KG1 (cell line): ENCODE measurements around the gene LRP1B.

Source experiments
- DNase-seq: peaks from one replicate; lab custom pipeline; 2025; lab: John Stamatoyannopoulos, UW

Gene LRP1B

DNA sequence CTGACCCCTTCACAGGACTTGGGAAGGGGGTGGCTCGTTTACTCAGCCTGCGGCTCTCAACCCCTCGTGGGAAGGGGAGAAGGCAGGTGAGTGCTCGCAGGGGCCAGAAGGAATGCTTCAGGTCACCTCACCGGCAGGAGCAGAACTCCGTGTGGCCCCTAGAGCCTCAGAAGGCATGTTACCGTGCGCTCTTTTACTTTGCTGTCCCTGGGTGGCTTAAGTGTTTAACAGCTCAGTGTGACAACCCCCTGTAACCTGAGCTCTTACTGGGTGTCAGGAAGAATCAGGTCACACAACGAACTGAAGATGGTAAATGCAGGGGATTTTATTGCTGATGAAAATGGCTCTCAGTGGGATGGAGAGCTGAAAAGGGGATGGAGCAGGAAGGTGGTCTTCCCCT lies 1235.4 kb downstream of the LRP1B start:
- DNase-seq: no peak

DNA sequence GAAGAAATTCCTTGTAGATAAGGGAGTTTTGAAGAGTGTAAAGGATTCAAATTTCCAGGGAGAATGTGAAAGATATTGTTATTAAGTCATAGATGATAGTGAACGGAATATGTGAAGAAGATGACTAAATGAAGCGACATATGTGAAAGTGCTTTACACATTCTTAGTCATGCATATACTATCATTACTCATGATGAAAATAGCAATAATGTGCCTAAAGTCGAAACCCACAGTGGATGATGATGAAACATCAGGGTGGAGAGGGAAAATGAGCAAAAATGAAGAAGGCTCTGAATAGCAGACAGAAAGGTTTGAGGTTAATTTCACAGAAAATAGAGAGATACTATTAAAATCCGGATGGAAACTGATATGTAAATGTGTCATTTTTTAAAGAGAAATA lies 1237.1 kb downstream of the LRP1B start:
- no peak for DNase-seq

DNA sequence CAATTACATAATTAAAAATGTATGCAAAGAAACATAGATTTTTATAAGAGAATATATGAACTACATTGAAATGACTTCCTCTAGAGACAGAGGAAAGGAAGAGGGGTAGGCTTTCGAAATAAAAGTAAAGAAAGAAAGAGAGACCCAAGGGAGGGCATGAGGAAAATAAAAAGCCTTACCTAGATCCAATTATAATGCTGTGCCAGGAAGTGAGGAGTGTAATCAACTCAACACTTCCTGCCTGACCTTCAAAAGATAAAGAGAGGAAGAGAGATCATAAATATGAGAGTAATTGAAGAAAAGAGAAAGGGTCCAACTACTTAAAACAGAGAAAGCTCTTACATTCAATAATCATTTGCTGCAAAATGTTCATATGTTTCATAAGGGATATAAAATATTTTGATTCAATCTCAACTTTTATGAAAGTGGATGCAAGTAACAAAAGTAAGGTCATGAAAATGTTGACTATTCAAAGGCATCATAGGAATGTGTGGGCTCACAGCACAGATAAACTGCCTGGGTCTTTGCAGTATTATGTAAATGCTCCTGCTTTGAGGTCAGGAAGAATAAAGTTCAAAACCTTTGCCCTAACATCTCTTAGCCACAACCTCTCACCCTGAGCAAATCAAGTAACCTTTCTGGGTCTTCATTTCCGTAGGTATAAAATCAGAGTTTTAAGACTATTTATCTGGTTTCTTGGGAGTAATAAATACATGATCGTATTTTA lies 1237.7 kb downstream of the LRP1B start:
- DNase-seq: no peak

DNA sequence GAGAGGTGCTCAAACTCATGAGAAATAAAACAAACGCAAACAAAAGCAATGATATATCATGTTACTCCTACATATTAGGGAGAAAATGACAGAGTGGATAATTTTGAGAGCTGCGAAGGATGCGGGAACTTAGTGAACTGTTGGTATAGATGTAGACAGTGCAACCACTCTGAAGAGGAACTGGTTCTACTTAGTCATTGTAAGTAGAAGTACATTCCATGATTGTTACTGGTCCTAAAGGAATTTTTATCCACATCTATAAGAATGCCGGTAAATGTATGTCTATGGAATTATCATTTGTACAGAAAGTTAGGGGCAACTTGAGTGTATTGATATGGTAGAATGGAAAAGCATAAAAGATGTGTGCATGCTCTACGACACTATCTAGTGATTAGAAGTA lies 1238.4 kb downstream of the LRP1B start:
- no peak for DNase-seq

DNA sequence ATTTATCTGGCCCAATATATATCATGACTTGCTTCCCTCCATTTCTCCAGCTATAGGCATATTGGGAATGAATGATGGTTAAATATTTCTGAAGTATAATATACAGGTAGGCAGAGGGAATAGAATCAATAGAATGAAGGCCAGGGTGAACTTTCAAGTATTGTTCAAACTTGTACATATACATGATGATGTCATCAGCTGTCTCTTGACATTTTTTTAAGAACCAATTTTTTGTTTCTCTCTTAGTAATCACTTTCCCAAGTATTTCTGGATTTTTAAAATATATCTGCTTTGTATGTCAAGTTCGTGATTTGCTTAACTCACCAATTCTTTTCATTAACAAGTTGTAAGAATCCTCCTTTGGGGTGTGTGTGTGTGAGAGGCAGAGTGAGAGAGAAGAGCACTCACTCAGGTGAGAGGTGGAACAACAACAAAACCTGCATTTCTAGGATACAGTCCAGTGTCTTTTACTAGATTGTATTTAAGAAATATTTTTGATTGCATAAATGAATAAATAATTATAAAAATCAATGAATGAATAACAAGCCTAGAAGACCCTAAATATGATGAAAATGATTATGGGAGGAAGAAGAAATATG lies 1239.1 kb downstream of the LRP1B start:
- no peak for DNase-seq

DNA sequence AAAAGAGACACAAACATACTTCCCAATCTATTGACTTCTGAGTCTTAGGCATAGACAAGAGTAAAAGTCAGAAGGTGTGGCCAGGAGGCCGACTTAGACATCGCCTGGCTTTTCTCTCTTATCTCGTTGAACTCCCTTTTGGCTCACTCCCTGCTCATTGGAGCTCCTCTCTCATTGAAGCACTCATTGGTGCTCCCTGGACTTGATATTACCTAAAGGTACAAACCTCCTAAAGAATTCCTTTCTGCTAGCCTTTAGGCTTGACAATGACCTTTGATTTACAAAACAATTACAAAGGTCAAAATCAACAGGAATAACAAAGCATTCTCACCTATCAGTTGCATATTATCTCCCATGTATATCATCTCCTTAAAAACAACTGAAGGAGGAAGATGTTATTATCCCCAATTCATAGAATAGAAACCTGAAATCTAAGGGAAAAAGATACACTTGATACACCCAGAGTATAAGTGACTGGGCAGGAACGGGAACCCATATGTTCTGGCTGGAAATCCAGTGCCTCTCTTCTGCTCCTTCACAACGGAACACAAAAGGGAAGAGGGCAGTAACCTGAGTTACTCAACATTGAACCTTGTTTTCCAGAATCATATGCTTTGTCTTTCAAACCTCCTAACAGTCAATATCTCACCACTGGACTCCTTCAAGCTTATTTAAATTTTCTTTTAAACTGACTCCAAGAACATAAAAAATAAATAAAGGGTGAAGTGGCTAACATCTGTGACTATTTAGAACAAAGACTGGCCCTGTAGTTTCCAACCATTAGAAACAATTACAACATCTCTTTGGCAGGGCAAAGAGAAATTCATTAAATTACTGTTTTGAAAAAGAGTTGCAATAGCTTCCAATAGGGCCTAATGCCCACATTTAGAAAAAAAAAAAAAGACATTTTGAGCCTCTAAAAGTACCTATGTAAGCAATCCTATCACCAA lies 1247.9 kb downstream of the LRP1B start:
- no peak for DNase-seq

DNA sequence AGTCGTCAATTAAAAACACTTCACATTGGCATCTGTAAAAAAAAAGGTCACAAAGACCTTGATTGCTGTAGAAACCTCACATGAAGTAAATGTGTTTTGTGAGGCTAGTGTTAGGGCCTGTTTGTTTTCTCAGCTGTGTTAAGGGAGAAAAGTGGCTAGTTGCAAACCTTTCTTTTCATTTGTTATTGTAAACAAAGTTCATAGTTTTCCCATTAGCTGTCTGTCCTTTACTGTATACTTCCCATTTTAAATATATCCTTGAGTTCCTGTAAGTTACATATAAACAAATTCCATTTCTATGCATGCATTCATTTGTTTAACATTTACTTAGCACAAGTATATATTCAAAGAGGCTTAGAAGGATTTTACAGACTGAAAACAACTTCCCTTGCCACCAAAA lies 1250.2 kb downstream of the LRP1B start:
- no peak for DNase-seq

DNA sequence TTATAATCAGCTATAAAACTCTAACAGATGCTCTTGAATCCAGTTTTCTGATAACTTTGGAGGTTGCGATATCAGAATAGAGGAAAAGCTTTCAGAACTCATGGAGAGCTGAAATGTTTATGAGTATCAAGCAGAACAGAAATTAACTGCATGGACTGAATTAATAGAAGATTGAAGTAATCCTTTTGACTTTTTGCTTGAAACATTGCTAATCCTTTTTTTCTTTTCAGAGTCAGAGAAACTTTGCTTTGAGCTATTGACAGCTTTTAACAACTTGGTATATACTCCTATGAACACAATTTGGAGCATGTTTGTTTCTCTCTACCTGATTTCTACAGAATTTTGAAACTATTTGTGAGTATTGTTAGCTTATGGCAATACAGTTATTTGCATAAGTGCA lies 1254.8 kb downstream of the LRP1B start:
- DNase-seq: no peak

DNA sequence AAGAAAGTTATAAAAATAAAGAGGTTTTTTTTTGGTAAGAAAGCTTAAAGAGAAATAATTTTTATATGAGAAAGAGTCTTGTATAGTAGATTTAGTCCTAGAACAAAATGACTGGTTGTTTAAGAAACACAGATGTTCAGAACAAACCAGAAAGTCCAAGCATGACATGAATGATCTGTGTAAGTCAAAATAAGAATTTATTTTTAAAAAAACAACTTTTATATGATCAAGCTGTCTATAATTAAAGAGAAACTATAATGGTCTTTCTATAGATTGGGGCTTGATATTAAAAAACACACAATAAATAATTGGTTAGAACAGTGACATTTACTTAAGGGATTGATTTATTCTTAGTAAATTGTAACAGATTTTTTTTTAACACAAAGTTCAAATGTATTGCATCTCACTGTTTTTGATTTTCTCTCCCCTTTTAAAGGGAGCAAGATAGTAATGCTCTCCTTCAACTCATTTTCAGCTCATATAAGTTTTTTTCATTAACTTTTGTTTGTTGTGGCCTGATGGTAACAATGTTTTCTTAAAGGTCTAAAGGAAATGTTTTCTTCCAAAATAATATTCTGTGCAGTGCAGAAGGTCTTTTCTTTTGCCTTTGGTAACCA lies 1256.8 kb downstream of the LRP1B start:
- DNase-seq: no peak

DNA sequence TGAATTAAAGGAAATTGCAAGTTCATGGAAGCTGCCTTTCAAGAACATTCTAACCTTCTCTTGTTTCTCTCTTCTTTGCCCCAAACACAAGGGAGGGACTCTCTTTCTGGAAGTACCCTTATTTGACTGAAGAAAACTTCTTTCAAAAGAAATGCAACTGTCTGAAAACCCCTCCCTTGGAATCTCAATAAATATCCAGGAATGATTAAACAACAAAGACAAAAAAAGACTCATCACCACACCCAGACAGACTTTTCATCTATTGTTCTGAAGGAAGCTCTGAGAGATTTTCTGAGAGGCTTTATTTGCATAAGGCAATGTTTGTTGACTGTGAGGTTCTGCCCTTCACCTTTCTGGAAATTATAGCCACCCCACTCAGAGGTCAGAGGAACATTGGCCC lies 1260.9 kb downstream of the LRP1B start:
- DNase-seq: no peak

DNA sequence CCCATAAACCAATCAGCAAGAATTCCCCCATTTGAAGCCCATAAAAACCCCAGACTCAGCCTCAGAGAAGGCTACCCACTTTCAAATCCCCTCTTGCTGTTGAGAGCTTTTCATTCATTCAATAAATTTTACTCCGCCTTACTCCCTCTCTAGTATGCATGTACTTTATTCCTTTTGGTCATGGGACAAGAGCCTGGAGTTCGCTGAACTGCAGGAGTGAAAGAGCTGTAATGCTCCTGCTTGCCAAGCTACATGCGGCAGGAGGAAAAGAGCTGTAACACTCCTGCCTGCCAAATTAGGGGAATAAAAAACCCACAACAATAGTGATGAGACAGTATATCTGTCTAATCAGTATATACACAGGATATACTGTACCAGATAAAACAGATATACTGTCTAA lies 1261.7 kb downstream of the LRP1B start:
- no peak for DNase-seq

DNA sequence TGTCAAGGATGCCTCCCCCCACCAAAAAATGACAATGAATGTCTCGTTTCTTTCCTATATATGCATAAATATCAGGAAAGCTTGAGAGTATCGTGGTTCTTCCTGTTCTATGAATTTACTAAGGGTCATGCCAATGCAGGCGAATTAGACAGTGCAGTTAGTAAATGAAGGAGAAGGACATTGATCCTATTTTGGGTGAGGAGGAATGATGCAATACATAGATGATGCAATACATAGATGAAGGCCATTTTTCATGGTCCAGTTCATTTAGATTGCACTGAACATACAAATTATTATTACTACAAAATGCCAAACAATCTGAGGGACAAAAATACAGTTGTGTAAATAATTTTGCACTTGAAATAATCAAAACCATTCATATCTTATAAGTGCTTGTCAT lies 1265.0 kb downstream of the LRP1B start:
- no peak for DNase-seq

DNA sequence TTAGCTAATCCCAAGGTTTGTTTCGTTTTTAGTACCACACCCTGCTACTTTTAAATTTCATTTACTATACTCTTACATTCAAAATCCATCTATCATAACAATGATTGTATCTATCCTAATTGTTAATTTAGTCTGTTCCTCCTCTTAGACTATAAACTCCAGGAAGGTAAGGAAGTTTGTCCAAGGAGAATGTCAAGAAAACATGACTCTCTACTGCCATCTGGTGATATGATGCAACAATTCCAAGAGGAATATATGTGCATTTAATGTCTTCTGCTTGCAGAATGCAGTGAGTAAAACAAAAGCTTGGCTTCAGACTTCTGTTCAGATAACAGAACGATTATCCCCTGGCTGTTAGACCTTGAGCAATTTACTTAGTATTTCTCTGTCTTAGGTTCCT lies 1267.1 kb downstream of the LRP1B start:
- DNase-seq: no peak

DNA sequence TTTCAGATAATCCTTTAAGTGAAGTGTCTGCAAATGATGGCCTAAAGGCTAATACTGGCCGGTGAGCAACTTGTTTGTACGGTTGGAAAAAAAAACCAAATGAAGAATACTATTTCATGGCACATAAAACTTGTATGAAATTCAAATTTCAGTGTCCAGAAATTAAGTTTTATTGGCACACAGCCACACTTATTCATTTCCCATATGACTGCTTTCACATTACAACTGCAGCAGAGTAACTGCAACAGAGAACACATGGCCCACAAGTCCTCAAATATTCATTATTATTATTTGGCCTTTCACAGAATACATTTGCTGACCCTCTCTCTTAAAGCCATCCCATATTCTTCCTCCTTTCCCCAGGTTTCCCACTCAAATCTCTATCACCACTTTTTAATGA lies 1268.6 kb downstream of the LRP1B start:
- no peak for DNase-seq

DNA sequence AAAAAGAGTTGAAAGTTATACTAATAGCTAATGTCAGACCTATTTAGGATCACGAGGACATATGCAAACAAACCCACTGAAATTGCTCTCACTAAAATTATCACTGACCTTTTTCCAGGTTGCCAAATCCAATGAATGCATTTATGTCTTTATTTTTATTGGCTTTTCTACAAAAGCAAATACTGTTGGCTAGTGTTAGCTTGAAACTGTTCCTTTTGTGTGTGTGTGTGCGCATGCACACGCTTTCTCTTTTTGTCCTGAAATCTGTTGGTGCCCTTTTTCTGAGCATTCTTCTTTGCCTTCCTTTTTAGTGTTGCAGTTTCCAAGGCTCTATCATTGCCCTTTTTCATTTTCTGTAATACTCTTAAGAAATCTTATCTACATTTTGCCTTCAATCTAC lies 1269.2 kb downstream of the LRP1B start:
- no peak for DNase-seq

DNA sequence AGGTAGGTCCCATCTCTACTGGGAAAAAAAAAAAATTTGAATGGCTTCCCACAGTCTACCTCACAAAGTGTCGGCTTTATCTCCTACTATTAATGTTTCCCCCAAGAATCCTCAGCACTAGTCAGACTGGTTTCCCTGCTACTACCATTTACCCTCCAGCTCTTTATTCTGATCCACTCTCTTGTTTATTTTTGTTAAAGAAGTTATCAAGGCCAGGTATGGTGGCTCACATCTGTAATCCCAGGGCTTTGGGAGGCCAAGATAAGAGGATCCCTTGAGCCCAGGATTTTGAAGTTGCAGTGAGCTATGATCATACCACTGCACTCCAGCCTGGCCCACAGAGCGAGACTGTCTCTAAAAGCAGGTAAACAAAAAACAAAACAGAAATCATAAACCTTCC lies 1275.3 kb downstream of the LRP1B start:
- no peak for DNase-seq

DNA sequence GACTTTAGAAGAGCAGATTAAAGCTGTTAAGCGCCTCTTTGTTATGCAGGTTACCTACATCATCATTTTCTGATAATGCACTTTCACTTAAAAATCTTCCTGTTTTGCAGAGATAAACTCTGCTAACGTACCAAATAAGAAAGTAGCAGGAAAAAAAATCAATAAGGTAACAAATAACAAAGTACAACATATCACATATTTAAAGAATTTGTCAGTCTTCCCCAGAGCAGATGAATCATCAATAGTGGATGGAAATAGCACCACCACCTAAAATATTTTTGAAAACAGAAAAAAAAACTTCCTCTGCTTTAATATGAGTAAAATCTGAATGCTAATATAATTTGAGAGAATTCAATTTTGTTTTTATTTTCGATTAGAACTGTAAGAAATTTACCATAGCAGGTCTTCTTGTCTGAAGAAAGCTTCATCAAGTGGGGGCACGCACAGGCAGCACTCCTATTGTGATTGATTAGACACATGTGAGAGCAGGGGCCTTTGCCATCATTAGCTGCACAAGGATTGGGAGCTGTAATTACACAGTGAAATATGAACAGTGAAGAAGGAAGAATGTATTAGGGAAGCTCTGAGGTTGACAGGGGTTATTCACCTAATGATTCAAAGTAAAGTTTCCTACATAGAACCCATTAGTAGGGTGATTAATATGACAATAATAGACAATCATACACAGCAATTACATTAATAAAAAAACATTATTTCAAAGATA lies 1279.4 kb downstream of the LRP1B start:
- DNase-seq: no peak

DNA sequence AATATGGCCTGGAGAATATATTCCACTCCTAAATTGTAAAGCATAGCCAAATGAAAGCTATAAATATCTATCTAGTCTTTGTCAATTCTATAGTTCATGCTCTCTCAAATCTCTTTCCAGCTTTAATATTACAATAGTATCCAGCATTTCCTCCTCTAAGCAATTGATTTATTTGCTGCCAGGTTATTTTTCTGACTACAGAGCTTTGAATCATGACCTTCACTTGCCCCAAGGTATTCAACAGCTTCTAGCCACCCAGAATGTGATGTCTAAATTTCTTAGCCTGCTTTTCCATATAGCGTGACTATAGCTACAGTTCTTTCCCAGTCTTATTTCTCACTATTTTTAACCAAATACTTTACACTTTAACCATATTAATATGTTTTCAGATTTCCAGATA lies 1287.6 kb downstream of the LRP1B start:
- DNase-seq: no peak

DNA sequence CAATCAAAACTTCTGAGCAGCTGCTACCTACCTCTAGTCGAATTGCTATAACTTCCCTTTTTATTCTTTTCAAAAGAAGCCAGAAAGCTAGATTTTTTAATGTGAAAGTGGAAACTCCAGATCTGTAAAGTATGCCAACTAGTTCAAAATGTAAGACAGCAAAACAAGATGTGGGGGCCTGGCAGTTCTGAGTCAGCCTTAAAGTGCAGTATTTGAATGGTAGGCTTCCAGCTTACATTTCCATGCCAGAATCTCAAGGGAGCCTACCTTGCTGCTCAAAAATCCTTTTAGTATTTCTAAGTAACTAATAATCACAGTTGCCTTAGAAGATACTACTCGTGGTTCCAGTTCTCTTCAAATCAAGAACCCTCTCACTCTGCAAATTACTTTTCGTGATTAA lies 1288.7 kb downstream of the LRP1B start:
- no peak for DNase-seq

DNA sequence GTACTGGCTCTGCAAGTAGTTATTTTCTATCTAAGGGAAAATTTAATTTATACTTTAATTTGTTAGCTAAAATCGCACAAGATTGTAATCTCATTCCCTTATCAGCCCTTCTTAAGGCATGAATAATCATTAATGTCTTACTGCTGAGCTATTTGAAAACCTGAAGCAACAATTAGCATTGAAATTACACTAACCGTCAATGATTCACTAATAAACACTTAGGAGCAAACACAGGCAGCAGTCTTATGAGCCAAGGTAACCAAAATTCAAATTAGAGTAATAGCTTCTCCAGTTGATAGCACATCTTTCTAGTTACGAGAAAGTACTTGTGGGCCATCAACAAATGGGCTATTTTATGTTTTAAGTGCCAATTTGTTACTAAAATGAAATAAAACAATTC lies 1289.7 kb downstream of the LRP1B start:
- no peak for DNase-seq

DNA sequence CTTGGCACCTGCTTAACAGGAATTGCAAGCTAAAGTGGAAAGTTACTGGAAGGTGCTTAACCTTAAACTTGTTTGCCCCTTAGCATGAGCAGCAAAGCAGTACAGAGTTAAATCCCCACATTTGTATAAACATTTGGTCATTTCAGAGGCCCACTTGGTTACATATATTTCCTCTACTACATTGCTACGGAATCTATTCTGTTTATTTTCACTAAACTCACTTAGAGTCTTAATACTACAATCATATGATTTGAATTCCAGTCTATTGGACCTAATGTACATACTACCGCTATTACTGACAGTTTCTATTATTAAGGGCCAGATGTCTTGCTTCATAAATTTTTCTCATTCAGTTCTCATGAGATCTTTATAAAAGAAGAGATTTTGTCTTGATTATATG lies 1294.0 kb downstream of the LRP1B start:
- no peak for DNase-seq

DNA sequence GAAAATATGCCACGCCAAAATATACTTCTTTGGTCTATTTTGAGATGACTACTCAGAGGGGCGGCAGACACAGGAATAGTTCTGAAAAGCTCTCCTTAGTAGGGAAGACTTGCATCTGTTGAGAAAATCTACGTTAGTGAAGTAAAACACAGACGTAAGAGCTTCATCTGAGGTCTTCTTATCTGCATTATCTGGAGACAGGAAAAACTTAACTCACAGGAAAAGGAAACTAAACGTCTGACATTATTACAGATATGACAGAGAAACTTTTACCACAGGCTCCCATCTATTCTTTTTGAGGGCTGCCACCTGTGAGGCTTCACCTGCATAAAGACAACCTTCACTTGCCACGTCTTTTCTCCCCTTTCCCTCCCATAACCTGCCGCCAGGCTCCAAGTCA lies 1295.7 kb downstream of the LRP1B start:
- no peak for DNase-seq
